Mesenteric fat pad (tissue), 1 donor: ENCODE data around the gene URB2. TPM values are rescaled to one million over a fixed set of nuclear protein-coding genes. Genes with fewer than 3 reads are reported as not detected.
A peak's percentile ranks its signal among the peaks of the same experiment; 100 is the strongest.
"Not testable (repeated sequence)": the region's sequence is repeated elsewhere in the genome, so short reads cannot be mapped to it uniquely, and the experiment has no call there.

ENCODE experiments used
- DNase-seq: peaks from one replicate; pipeline ENCODE4 v3.0.0-alpha.2; 2020; ENCODE audit warnings: low spot score
- total RNA-seq: library from RNA; stranded (reverse); fragmentation: NEBNext Ultra II Directional; extraction: Animal tissue kit (Norgen Biotek cat#: 25700); gene quantifications from one replicate; pipeline ENCODE4 v1.2.1, GENCODE V29; 2021
- donor health status: DM: yes; HTN: yes; CAD: no.

The URB2 gene
- total RNA-seq, 1 donor from 2014 or later: 14.0 TPM

DNA sequence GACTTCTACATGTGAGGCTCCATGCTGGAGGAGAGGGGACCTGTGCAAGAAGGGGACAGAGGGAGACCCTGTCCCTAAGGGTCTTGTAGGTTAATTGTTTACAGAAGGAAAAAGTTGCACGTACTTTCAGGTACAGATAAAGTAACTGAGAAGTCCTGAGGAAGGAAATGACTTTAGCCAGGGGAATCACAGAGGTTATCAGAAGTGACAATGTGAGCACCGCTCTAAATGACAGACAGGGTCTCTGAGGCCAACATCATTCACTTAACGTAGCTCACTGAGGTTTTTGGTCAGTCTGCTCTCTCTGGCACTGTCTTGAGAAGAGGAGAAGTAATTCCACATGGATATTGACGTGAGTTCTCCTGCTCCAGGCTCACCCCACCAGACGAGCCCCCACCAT, 12.1 kb upstream of the URB2 start:
- no peak for DNase-seq

DNA sequence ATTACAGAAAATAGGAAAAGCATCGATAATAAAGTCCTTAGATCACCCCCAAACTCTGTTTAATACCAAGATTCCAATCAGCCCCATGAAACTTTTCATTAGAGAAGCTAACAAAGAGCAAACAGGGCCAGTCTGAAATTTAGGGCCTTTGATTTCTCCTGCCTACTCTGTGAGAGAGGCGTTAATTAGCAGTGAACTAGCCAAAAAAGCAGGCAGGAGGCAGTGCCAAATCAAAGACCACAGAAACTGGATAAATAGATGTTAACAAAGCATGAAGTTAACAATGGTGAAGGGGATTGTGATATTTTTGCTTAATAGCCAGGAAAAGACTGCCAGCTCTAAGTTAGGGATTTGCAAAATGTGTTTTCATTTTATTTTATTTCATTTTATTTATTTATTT, 11.3 kb upstream of the URB2 start:
- no peak for DNase-seq

DNA sequence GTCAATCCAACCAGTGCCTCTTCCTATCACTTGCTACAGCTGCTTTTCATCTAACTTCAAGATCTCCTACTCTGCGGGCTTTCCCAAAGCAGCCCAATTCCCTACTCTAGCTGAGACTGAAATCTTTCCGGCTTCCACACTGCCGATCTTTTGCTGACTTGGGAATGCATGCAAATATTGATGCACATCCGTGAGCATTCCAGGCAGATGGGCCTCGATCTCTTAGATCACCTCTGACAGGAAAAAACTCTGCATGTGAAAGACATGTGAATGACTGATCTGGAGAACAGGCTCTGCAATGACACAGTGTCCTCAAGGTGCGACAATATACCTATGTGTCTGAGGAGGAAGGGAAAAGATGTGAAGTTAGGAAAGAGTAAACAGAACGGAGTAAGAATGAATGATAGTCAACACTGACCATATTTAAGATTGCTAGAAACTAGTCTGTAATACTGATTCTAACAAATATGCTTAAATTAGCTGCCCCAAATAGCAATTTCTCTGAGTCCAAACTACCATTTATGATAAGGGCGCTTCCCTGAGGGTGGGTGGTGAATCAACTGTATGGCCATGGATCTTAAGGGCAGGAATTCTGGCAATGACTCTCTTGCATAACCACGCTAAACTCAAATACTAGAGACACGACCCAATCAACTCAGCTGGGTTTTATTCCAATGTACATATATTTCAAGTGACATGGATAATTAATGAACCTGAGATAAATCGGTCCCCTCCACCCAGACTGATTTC, 8.5 kb upstream of the URB2 start:
- no peak for DNase-seq

DNA sequence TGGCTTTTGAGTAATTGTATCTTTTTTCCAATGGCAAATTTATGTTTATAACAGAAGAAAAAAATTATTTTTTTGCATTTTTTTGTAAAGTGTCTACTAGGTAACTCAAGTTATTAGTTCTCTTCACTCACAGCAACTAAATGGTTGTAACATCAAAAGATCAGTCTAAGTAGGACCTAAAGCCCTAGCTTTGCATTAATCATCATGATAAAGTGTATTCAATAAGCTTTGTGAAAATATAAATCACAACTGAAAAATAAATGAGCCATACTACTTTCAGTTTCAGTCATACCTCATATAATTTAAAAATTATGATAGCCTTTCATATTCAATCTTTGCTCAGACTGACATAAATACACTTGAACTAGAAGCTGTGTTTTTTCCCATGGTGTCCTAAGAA, 7.0 kb upstream of the URB2 start:
- DNase-seq: no peak

DNA sequence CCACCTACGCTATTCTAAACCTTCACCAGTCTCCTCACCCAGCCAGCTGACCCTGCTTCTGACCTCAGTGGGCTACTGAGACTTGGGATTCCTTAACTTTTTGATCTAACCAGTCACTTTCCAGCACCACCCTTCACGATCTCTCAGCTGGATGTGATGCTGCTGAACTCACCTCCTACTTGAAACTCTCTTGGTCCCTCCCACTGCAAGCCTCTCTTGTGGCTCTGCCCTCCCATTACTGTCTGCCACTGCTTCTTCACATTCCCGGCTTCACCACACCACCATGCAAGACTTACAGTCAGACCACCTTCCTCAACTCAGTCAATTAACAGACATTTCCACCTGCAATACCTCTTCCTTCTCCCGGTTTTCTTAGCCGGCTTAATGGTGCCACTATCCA, 6.4 kb upstream of the URB2 start:
- no peak for DNase-seq

GRCh38 chr1:229620876-229621275, 5.2 kb upstream of the URB2 start:
- DNase-seq: no peak

GRCh38 chr1:229621663-229622062, 4.4 kb upstream of the URB2 start:
- DNase-seq: no peak

DNA sequence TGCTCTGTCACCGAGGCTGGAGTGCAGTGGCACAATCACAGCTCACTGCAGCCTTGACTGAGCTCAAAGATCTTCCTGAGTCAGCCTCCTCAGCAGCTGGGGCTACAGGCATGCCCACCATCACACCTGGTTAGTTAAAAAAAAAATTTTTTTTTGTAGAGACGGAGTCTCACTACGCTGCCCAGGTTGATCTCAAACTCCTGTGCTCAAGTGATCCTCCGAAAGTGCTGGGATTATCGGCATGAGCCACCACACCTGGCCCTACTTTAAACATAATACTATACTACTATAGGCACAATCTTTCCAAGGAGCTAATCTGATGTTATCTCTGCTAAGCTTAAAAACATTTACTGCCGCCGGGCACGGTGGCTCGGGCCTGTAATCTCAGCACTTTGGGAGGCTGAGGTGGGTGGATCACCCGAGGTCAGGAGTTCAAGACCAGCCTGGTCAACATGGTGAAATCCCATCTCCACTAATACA, 3.4 kb upstream of the URB2 start:
- DNase-seq: not testable (repeated sequence)

DNA sequence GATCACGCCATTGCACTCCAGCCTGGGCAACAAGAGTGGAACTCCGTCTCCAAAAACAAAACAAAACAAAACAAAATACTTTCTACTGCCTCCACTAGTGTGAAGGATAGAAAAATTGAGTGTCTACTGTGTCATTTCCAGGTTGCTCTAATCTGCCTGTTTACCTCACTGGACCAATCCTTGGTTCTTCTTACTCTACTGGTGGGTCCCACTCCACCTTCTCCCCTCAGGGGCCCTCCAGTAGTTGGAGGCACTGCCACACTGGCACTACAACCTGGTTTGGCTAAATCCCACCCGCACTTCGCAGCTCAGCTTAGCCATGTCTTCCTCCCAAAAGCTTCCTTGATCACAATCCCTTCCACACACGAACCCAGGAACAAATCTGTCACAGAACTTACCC, 2.8 kb upstream of the URB2 start:
- no peak for DNase-seq

- DNase-seq: no peak
These were observed 2.2 kb upstream of the URB2 start for GRCh38 chr1:229623838-229624237.

GRCh38 chr1:229624521-229625070, 1.5 kb upstream of the URB2 start:
- no peak for DNase-seq

- no peak for DNase-seq
These were observed 754 bp upstream of the URB2 start for GRCh38 chr1:229625071-229625914.

GRCh38 chr1:229627003-229627402, 956 bp downstream of the URB2 start:
- no peak for DNase-seq

- DNase-seq: no peak
These were observed 3.2 kb downstream of the URB2 start for GRCh38 chr1:229629261-229629660.

DNA sequence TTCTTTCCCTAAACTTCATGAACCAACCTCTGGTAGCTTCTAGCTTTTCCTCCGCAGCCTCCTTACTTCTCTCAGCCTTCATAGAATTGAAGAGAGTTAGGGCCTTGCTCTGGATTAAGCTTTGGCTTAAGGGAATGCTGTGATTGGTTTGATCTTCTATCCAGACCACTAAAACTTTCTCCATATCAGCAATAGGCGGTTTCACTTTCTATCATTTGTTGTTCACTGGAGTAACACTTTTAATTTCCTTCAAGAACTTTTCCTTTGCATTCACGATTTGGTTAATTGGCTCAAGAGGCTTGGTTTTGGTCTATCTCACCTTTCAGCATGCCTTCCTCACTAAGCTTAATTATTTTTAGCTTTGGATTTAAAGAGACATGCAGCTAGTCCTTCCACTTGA, 5.1 kb downstream of the URB2 start:
- DNase-seq: no peak

DNA sequence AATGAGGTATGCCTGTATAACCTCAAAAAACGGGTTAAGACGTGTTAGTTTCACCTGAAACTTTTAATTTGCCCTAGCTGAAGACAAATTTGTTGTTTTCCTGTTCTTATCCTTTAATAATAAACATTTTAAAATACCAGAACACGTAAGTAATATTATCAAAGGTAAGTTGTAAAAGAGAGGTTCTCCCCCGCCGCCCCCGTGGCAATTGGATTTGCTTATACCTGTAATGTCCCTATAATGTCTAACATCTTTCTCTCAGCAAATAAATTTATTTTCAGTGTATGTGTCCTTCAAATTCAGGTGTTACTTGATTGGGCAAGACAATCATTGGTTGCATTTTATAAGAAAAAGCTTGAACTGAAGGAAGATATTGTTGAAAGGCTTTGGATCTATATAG, 5.9 kb downstream of the URB2 start:
- no peak for DNase-seq

GRCh38 chr1:229636042-229636441, 10.0 kb downstream of the URB2 start:
- DNase-seq: no peak

DNA sequence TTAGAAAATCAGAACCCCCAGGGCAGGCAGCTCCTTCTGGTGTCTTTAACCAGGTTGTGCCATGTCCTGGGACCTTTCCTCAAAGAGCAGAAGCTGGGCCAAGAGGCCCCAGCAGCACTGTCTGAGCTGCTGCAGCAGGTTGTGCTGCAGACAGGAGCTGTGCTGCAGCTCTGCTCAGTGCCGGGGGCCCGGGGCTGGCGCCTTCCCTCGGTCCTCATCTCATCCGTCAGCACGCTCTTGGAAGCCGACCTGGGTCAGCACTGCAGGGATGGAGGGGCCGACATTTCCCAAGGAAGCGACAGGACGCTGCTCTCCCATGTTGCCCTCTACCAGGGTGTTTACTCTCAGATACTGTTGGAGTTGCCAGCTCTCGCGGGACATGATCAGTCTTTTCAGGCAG, 11.7 kb downstream of the URB2 start:
- DNase-seq: no peak

DNA sequence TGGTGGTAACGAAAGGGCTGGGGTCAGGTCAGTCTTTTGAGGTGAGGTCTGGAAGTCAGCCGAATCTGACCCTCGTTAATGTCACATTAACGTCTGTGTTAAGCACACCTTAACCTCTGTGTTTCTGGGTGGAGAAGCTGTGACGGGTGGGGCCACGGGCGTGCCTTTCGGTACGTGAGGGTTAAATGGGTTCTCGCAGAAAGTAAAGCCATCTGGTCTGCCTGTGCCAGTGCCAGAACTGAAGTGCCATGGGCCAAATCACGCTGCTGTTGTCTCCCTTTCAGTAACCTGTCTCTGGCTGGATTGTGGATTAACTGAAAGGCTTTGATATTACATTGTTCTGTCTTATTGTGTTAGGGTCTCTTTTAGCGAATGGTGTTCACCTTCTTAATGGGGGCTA, 14.4 kb downstream of the URB2 start:
- no peak for DNase-seq

GRCh38 chr1:229641306-229641705, 15.3 kb downstream of the URB2 start:
- peak; percentile 57 for DNase-seq

DNA sequence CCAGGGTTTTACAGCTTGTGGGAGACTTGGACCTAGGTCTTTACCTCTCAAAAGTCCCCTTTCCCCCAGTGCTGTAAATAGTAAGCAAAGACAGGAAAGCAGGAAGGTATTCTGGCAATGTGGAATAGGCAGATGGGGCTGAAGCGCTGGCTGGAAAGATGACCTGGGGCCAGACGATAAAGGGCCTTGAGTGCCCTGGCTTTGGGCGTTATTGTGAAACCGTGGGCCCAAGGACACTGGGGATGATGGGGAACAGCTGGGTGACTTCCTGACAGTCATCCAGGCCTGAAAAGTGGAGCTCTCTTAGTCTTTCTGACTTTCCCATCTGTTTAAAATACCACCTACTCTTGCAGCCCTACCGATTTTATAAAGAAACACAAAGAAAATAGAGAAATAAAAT, 16.3 kb downstream of the URB2 start:
- peak; percentile 57 for DNase-seq

- no peak for DNase-seq
These were observed 16.9 kb downstream of the URB2 start for GRCh38 chr1:229642970-229643369.
